Left colon (tissue), 2 donors: ENCODE results near the gene CCDC92B. TPM values are rescaled to one million over a fixed set of nuclear protein-coding genes. Genes with fewer than 3 reads are reported as not detected.
A peak's percentile ranks its signal among the peaks of the same experiment; 100 is the strongest.

Experiments
- ATAC-seq: fragments of 200-7000 bp; cut with Tn5 transposase; one replicate; pipeline ENCODE4 v1.9.1; 2020; ENCODE audit warnings: mild to moderate bottlenecking, moderate library complexity
- DNase-seq, 2 donors: peaks; one replicate each; pipeline ENCODE4 v3.0.0-alpha.2; 2020
- intact Hi-C, 2 donors: fragments of 100-400 bp; cut with DNase I in 1 of 2; cut with micrococcal nuclease in 1 of 2; formaldehyde crosslinking; loops; one replicate each; pipeline versions ENCODE4 v1.11.2 to v1.14.0; 2022; cut with DNase I, micrococcal nuclease
- total RNA-seq, 2 donors: library from RNA; stranded (reverse); fragmentation: NEBNext Ultra II Directional; extraction: Animal tissue kit (Norgen Biotek cat#: 25700); gene quantifications; one replicate each; pipeline ENCODE4 v1.2.1, GENCODE V29; 2021
- donor health status: DM: no; HTN: no; CAD: no.
- donor health status: DM: yes; HTN: yes; CAD: no.

Gene CCDC92B
- total RNA-seq, 2 donors from 2014 or later: 0.92 to 1.5 TPM

GRCh38 chr17:2730764-2731353 lies 18.6 kb downstream of the CCDC92B start:
- intact Hi-C loops: no loop called here
- DNase-seq: no peak
- no peak for ATAC-seq

DNA sequence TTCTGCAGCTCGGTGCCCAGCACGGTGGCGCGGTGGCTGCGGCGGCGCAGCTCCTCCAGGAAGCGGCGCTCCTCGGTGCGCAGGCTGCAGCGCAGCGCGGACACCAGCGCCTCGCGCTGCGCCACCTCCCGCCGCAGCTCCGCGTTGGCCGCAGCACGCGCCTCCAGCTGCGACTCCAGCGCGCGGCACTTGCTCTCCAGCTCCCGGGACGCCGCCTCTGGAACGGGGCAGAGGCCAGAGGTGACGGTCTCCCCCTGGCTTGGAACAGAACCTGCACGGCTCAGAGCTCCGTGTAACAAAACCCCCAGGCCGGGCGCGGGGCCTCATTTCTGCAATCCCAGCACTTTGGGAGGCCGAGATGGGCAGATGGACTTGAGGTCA lies 24.7 kb downstream of the CCDC92B start:
- intact Hi-C loops: no loop called here
- ATAC-seq (peak; percentile 73), DNase-seq (peak; percentile 54 to 73)

DNA sequence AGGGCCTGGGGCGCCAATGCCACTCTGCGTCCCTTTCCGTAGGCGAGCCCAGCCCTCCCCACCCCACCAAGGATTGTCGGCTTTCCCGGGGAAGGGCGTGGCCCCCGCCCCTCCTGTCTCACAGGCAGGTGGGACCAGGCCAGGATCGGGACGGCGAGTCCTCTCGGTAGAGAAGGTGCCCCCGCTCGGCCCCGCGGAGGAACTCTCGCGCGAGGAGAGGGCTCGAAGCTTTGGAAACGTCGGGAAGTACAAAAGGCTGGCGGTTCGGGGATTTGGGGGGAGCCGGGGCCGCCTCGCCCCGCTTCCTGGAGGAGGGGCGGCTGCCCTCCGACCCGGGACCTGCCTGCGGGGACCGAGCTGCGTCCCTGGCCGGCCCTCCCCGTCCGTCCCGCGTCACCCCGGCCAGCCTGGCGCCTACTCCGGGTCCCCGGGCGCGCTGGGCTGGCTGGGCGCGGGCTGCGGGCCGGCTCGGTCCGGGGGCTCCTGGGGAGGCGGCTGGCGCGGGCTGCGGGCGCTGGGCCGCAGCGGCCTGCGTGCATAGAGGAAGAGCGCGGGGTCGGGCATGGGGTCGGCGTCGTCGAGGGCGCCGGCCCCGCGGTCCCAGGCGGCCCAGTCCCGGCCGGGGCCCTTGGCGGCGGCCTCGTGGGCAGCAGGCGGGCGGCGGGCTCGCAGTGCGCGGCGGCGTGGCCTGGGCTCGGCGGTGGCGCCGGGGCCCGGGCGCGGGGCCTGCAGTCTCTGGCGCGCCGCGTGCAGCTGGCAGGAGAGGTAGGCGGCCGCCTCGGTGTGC lies 25.3 kb downstream of the CCDC92B start:
- DNase-seq (peak; percentile 74 to 77), ATAC-seq (peak; percentile 66)
- intact Hi-C loops: no loop called here

- ATAC-seq: peak; percentile 70
- intact Hi-C loops: no loop called here
- peak; percentile 62 to 66 for DNase-seq
Measured at GRCh38 chr17:2723505-2723996, 25.9 kb downstream of the CCDC92B start.

GRCh38 chr17:2722611-2723010 lies 26.8 kb downstream of the CCDC92B start:
- ATAC-seq (no peak), DNase-seq (no peak)
- intact Hi-C loops: no loop called here

- DNase-seq (no peak), ATAC-seq (no peak)
- intact Hi-C loops: no loop called here
Measured at GRCh38 chr17:2721603-2722002, 27.8 kb downstream of the CCDC92B start.

- no peak for ATAC-seq
- intact Hi-C loops: no loop called here
- DNase-seq: no peak
Measured at GRCh38 chr17:2719861-2720260, 29.6 kb downstream of the CCDC92B start.

DNA sequence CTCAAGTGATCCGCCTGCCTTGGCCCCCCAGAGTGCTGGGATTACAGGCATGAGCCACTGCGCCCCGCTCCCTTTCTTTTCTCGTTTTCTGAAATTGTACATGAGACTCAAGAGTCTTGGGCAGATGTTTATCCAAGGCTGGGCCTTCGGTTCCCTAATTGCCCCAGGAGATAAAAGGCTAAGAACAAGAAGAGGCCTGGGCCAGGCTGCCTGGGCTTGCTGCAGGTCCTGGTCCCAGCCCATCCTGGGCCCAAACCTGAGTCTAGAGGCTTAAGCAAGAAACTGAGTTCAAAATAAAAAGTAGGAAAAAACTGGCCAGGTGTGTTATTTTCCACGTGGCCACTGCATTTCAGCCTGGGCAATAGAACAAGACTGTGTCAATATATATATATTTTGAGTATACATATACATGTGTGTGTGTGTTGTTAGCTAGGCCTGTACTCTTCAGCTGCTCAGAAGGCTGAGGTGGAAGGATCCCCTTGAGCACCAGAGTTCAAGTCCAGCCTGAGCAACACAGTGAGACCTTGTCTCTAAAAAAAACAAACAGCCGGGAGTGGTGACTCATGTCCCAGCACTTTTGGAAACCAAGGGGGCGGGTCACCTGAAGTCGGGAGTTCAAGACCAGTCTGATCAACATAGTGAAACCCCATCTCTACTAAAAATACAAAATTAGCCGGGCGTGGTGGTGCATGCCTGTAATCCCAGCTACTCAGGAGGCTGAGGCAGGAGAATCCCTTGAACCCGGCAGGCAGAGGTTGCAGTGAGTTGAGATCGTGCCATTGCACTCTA lies 31.1 kb downstream of the CCDC92B start:
- no peak for DNase-seq
- peak; percentile 47 for ATAC-seq
- intact Hi-C loops: no loop called here

DNA sequence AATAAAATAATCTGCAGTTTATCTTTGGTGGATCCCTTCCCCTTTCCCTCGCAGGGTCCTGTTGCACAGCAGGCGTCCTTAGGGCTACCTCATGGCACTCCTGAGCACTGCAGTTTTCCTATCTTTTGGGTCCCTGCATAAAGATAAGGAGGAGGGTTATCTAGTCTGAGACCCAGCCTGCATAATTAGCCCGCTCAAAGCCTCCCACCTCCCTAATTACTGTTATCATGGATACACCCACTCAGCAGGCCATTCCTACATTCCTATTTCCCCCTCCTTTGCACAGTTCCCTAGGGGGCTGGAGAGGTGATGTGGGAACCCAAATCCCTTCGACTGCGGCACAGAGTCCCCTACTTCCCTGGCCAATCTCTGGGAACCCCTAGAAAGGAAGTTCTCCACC lies 32.8 kb downstream of the CCDC92B start:
- intact Hi-C loops: no loop called here
- ATAC-seq: no peak
- DNase-seq: no peak

DNA sequence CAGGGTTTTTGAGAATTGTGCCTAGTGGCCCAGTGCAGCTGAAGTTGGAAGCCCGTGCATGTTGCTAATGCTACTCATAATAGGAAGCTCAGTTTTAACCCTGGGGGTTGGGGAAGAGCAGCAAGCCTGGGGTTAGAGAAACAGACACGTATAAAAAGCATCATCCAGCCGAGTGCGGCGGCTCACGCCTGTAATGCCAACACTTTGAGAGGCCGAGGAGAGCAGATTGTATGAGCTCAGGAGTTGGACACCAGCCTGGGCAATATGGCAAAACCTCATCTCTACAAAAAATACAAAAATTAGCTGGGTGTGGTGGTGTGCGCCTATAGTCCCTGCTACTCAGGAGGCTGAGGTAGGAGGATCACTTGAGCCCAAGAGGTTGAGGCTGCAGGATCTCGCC lies 35.6 kb downstream of the CCDC92B start:
- ATAC-seq (no peak), DNase-seq (no peak)
- intact Hi-C loops: no loop called here

DNA sequence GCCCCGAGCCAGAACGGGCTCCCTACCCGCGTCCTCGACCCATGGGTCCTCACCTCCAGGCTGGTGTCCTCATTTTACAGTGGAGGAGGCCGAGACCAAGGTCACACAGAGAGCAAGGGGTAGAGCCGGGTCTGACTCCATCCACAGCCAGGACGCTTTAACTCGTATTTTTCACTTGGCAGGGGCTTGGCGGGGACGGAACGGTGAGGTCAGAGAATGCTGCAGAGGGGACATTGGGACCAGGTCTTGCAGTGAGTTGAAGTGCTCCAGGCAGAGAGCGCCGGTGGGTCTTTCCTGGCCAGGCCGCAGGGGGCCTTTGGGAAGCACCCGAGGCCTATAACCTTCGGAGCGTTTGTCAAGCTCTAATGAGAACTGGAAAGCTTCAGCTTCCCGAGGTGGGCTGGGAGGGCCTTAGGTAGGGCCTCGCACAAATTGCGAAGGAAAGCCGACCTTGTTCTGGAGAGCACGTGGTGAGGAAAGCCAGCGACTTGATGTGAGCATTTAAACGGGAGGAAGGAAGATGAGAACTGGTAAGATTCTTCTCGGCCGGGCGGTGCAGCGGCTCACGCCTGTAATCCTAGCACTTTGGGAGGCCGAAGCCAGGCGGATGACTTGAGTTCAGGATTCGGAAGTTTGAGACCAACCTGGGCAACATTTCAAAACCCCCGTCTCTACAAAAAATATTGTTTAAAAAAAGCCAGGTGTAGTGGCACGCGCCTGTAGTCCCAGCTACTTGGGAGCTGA lies 37.0 kb downstream of the CCDC92B start:
- ATAC-seq (peak; percentile 11), DNase-seq (no peak)
- intact Hi-C loops: no loop called here

- intact Hi-C loops: no loop called here
- DNase-seq (peak; percentile 97), ATAC-seq (peak; percentile 78)
Measured at GRCh38 chr17:2711608-2712299, 37.7 kb downstream of the CCDC92B start, which contains the start of gene CLUH. CLUH (minus strand) TSS chr17:2711764; CDS start chr17:2711661, 103 bp downstream.

GRCh38 chr17:2710803-2711607 lies 38.4 kb downstream of the CCDC92B start:
- ATAC-seq (peak; percentile 17), DNase-seq (peak; percentile 43 to 58)
- intact Hi-C loops: no loop called here

DNA sequence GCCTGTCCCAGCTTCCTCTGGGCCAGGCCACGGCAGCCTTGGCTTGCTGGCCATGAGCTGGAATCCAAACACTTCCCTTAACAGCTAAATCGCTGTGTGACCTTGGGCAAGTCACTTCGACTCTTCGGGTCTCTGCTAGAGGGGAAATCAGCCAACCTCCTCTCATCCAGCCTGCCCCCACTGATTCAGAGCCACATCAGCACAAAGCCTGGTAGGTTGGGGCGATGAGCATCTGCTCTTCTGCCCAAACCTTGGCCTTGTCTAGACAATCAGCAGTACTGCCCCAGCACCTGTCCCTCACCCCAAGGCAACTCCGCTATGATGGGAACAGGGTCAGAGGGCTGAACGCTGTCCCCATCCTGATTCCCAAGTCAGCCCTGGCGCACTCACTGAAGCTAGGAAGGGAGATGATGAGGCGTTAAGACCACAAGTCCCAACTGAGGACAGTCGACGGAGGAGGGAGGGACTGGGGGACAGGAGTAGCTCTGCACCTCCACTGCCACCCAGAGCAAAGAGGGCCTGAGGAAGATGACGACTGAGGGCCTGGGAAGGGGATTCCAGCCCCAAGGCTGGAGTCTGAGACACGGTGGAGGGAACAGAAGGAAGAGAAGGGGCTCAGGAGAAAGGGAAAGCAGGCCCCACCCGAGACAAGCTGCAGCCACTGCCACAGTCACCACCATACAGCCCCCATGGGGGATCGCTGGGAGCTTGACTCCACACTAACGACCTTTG lies 39.2 kb downstream of the CCDC92B start:
- intact Hi-C loops: no loop called here
- ATAC-seq (no peak), DNase-seq (peak in 1 of 2 donors; percentile 31)

DNA sequence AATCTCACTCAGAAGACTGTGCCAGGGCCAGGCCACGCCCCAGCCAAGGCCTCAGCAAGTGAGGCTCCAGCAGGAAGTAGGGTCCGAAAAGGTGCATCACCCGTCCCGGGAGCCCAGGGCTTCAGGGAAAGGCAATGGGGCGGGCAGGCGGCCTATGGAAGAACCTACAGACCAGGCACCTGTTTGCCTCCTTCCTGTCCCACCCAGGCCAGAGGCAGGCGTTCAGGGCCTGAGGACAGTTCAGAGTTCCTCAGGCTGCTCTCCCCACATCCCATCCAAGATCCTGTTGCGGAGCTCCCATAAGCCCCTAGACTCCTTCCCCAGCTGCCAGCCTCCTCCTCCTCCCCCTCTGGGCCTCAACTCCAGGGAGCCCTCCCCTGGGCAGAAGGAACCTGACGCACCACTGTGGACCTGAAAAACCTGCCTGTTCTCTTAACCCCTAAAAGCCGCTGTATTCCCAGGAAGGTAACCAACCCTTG lies 40.2 kb downstream of the CCDC92B start:
- intact Hi-C loops: no loop called here
- ATAC-seq (peak; percentile 65), DNase-seq (peak; percentile 87 to 88)

- intact Hi-C loops: no loop called here
Measured at GRCh38 chr17:2708585-2709182, 40.8 kb downstream of the CCDC92B start.

More at GRCh38 chr17:2708585-2709182, 40.8 kb downstream of the CCDC92B start:
- no peak for ATAC-seq
- DNase-seq: peak in 1 of 2 donors; percentile 30
